GM12892 (cell line): ENCODE data around the gene IGDCC3.
"Not testable (repeated sequence)": the region's sequence is repeated elsewhere in the genome, so short reads cannot be mapped to it uniquely, and the experiment has no call there.

ENCODE experiments used
- POLR2A ChIP-seq: IDR thresholded peaks from 2 replicates; pipeline ENCODE4 v1.6.1; 2011; ENCODE audit warnings: low read depth, low read length, control low read depth
- POLR2AphosphoS5 ChIP-seq: IDR thresholded peaks from 2 replicates; pipeline ENCODE4 v1.6.1; 2011; ENCODE audit warnings: low read depth, low read length, control low read depth

GRCh38 chr15:65398486-65398885 lies 20.7 kb upstream of the IGDCC3 start:
- TF ChIP-seq POLR2AphosphoS5, POLR2A: not testable (repeated sequence)
